Left renal cortex interstitium (tissue), 4 donors: ENCODE data around the gene GAL3ST2. TPM values are rescaled to one million over a fixed set of nuclear protein-coding genes. Genes with fewer than 3 reads are reported as not detected.
"Not testable (repeated sequence)": the region's sequence is repeated elsewhere in the genome, so short reads cannot be mapped to it uniquely, and the experiment has no call there.

ENCODE experiments used
- DNase-seq, 4 donors: peaks; one replicate each; pipeline ENCODE4 v3.0.0-alpha.2; 2013; ENCODE audit warnings: low read depth in 4 of 4, low spot score in 2 of 4, missing footprints in 1 of 4
- polyA plus RNA-seq, 4 donors: library from polyadenylated mRNA; unstranded; fragments of 120-200 nt; gene quantifications; one replicate each; pipeline ENCODE4 v1.2.1, GENCODE V29; 2013; ENCODE audit not compliant: insufficient read length in 4 of 4

GAL3ST2 gene
- polyA plus RNA-seq, 4 donors, result 0.13 to 0.83 (median 0.45) TPM

- DNase-seq, result no peak
Measured at GRCh38 chr2:241746084-241746483, 30.5 kb upstream of the GAL3ST2 start.

GRCh38 chr2:241748468-241749256 lies 28.0 kb upstream of the GAL3ST2 start:
- DNase-seq, result no peak

GRCh38 chr2:241750076-241750840 lies 26.4 kb upstream of the GAL3ST2 start:
- DNase-seq, result no peak

GRCh38 chr2:241751152-241751551 lies 25.5 kb upstream of the GAL3ST2 start:
- no peak for DNase-seq

GRCh38 chr2:241751776-241752175 lies 24.8 kb upstream of the GAL3ST2 start:
- no peak for DNase-seq

GRCh38 chr2:241752253-241752652 lies 24.4 kb upstream of the GAL3ST2 start:
- no peak for DNase-seq

- no peak for DNase-seq
Measured at GRCh38 chr2:241752689-241753276, 23.8 kb upstream of the GAL3ST2 start.

GRCh38 chr2:241753493-241753892 lies 23.1 kb upstream of the GAL3ST2 start:
- DNase-seq, result no peak

- DNase-seq, result no peak
Measured at GRCh38 chr2:241754042-241754441, 22.6 kb upstream of the GAL3ST2 start.

GRCh38 chr2:241755166-241755565 lies 21.5 kb upstream of the GAL3ST2 start:
- no peak for DNase-seq

- no peak for DNase-seq
Measured at GRCh38 chr2:241755777-241756176, 20.8 kb upstream of the GAL3ST2 start.

- no peak for DNase-seq
Measured at GRCh38 chr2:241759067-241759807, 17.4 kb upstream of the GAL3ST2 start.

- not testable (repeated sequence) for DNase-seq
Measured at GRCh38 chr2:241759893-241760292, 16.7 kb upstream of the GAL3ST2 start.

- no peak for DNase-seq
Measured at GRCh38 chr2:241760301-241760771, 16.3 kb upstream of the GAL3ST2 start.

- DNase-seq, result no peak
Measured at GRCh38 chr2:241762321-241762932, 14.2 kb upstream of the GAL3ST2 start.

GRCh38 chr2:241762933-241763369 lies 13.7 kb upstream of the GAL3ST2 start:
- DNase-seq, result no peak

- no peak for DNase-seq
Measured at GRCh38 chr2:241763551-241764274, 12.9 kb upstream of the GAL3ST2 start.

GRCh38 chr2:241764275-241765241 lies 12.1 kb upstream of the GAL3ST2 start:
- no peak for DNase-seq
